Measurements from ENCODE around the gene PPP1R3D. TPM values are rescaled to one million over a fixed set of nuclear protein-coding genes. Genes with fewer than 3 reads are reported as not detected.

PPP1R3D gene
- total and polyA plus RNA-seq, 2 of the 8 experiments (the other 6 are each of a cell fraction or from before 2014, with no cell fraction given), result 1.4 to 3.9 TPM

DNA sequence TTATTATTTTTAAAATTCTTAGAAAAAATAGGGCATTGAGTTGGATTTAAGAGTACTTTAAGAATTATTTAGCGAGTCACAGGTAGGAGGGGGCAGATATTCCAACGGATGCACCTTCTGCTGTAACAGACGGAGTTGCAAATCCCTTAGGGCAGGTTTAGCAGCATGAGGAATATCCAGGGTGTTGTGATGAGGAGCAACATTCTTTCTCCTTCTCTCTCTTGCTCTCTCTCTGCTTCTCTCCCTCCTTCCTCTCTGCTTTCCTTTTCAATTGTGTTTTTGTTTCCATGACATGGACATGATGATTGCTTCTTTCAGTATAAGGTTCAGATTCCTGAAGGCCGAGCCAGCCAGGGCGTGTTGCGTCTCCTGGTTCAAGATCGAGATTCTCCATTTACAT, 47.0 kb upstream of the PPP1R3D start:
- Histone ChIP-seq H3K4me2 (ENCODE audit: insufficient read depth in 1 of 2, low read depth in 2 of 2, low read length in 2 of 2) (no peak overlapping the region), H2BK5ac (ENCODE audit: low read depth, low read length) (no peak overlapping the region), H3K56ac (replicated peaks; ENCODE audit: insufficient read length, low read depth, low read length) (no peak overlapping the region), H3K79me2 (ENCODE audit: control insufficient read depth in 1 of 2, insufficient read depth in 2 of 2, low read length in 2 of 2) (no peaks in the 10 kb centered on the region), H3K9ac (replicated peaks in 1 of 4; ENCODE audit: extremely low read depth in 1 of 4, low read depth in 3 of 4, low read length in 3 of 4) (no peak overlapping the region), H4K5ac (ENCODE audit: insufficient read length, low read depth, low read length) (no peak overlapping the region), H3K4me3 (ENCODE audit: extremely low read depth in 1 of 4, insufficient read depth in 2 of 4, low read depth in 3 of 4, low read length in 4 of 4) (no peak overlapping the region), H2AFZ (ENCODE audit: low read length) (no peak overlapping the region), H3K18ac (ENCODE audit: extremely low read depth, low read length) (no peak overlapping the region), H3K4ac (replicated peaks; ENCODE audit: insufficient read length, low read depth, low read length) (no peak overlapping the region), H3K23me2 (ENCODE audit: low read depth, low read length) (no peaks in the 10 kb centered on the region), H2BK15ac (ENCODE audit: low read length) (no peak overlapping the region), H2BK20ac (ENCODE audit: low read length) (no peak overlapping the region), H3K27me3 (replicated peaks in 1 of 4; ENCODE audit: control insufficient read depth in 3 of 4, extremely low read depth in 1 of 4, insufficient read depth in 3 of 4, low read length in 3 of 4) (no peaks in the 10 kb centered on the region), H4K8ac (ENCODE audit: extremely low read depth, insufficient read depth, low read length) (no peak overlapping the region), H4K91ac (replicated peaks; ENCODE audit: insufficient read length, low read length) (no peak overlapping the region), H3K79me1 (ENCODE audit: low read depth, low read length) (no peaks in the 10 kb centered on the region), H4K20me1 (replicated peaks in 1 of 2; ENCODE audit: control insufficient read depth in 1 of 2, insufficient read depth in 2 of 2, low read length in 2 of 2) (no peaks in the 10 kb centered on the region), H3K14ac (ENCODE audit: insufficient read length) (no peak overlapping the region), H3K4me1 (replicated peaks in 1 of 4; ENCODE audit: control insufficient read depth in 3 of 4, insufficient read depth in 4 of 4, low read length in 3 of 4) (peaks cover 0 to 6% (median 3%) of the 10 kb centered on the region in 4 experiments; a peak in 3 of 7 replicates), H3K27ac (ENCODE audit: low read depth, low read length) (no peak overlapping the region), H3K9me3 (ENCODE audit: insufficient read depth in 2 of 2, low read depth in 1 of 2, low read length in 1 of 2) (no peaks in the 10 kb centered on the region), H2AK5ac (ENCODE audit: low read depth, low read length) (no peak overlapping the region), H2BK120ac (replicated peaks; ENCODE audit: low read depth, low read length) (no peak overlapping the region), H3K23ac (ENCODE audit: insufficient read length) (no peak overlapping the region), H3K36me3 (ENCODE audit: control insufficient read depth in 2 of 4, insufficient read depth in 4 of 4, low read length in 3 of 4) (no peaks in the 10 kb centered on the region), H2BK12ac (ENCODE audit: low read depth, low read length) (no peak overlapping the region)
- POLR2A ChIA-PET (ENCODE audit: partially characterized antibody), result no interaction called here
- CTCF ChIA-PET (ENCODE audit: partially characterized antibody), result interaction anchor here (0.6 to 2.0 kb wide), 10 partner anchors 16 to 865 kb away, joined by 3 to 10 read pairs (median 4); partner anchors contain the start of gene SYCP2
- WGBS, 2 experiments (ENCODE audit: extremely low coverage in 1 of 2, insufficient coverage in 1 of 2, insufficient read length in 1 of 2, insufficient replicate concordance in 2 of 2, low coverage in 1 of 2, low lambda C conversion rate in 2 of 2, missing lambda C conversion rate in 1 of 2), result 91% methylated on average over 7 of the region's 7 CpGs; no CpG with 5 or more reads in 1 of the 2 experiments
- TF ChIP-seq TEAD4 (IDR thresholded peaks at IDR 0.05; ENCODE audit: low read depth, low read length) (no peak), CBX5 (IDR thresholded peaks at IDR 0.05; ENCODE audit: low read depth, low read length) (no peak), TAF7 (optimal IDR thresholded peaks at IDR 0.05; ENCODE audit: borderline replicate concordance, low read depth, low read length) (no peak), RXRA (IDR thresholded peaks at IDR 0.05; ENCODE audit: insufficient read depth, low read depth, low read length) (no peak), ASH2L (IDR thresholded peaks at IDR 0.05; ENCODE audit: low read length) (no peak), YY1 (IDR thresholded peaks at IDR 0.05; ENCODE audit: low read depth, low read length) (no peak)
- DNase-seq (ENCODE audit: low read depth in 1 of 2, low spot score in 2 of 2) (no peak), FAIRE-seq (no peak)

Measured in H1 (cell line).